Activated T-helper 1 cell treated with Interleukin-2 at 50 U/mL for 16 hours (primary cell): ENCODE data around the gene ITPK1.

Experiments
- DNase-seq: peaks from one replicate; pipeline ENCODE4 v3.0.0-alpha.2; 2020; ENCODE audit warnings: low read depth

ITPK1 gene

GRCh38 chr14:93028724-93029076 lies 87.0 kb downstream of the ITPK1 start:
- no peak for DNase-seq

- DNase-seq: no peak
These were observed 87.7 kb downstream of the ITPK1 start for GRCh38 chr14:93027810-93028723.

DNA sequence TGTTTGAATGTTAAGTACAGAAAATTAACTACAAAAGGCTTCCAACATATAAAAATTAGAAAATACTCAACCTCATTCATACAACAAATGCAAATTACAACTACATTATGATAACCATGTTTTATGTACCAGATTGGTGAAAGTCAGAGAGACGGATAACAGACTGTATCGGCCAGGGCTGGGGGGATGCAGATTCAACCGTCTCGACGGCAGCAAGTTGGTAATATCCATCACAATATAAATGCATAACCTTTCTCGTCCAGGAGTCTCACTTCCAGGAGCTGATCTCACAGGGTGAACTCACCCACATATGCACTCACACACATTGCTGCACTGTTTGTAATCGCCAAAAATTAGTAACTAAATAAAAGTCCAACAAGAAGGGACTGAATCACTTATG lies 89.4 kb downstream of the ITPK1 start:
- DNase-seq: no peak

DNA sequence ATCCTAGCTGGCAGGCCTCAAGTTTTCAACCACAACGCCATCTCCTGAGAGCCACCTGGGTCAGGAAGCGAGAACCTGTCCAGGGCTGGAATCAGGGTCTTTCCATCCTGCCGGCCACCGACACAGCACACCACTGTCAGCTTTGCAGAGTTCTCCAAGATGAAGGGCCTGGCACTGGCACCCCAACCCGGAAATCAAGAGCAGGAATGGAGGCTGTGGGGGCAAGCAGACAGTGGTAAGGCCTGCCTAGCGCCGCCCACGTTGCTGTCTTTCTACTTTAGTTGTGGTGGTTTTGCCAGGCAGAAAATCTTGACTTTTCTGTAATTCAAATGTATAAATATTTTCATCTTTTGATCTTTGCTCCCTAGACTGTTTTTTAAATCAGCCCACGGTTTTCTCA lies 90.7 kb downstream of the ITPK1 start:
- no peak for DNase-seq

- no peak for DNase-seq
These were observed 91.2 kb downstream of the ITPK1 start for GRCh38 chr14:93024493-93024892.

DNA sequence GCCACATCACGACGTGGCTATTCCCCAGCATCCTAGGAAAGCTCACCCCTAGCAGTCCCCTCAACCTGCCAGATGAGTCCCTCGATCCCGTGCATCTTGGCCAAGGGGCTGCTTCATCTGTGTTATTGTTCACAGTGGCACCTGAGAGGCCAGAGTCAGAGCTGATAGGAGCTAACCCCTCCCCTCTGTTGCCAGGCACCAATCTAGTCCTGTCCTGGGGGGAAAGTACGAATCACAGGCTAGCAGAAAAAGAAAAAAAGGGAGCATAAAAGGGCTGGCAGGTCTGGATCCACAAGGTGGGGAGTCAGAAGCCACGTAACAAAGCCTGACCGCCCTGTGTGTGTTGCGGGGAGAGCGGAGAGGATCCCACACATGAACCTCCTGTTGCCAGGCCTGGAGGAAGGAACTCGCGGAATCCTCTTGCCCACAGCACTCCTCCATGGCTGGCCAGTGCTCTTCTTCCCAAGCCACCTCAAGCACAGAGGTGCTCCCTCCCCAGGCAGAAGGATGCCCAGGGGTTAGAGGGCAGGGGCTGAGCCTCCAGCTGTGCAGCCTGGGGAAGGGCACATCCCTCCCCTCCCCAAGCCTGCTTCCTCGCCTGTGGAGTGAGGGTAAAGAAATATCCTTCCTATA lies 91.8 kb downstream of the ITPK1 start:
- DNase-seq: no peak

DNA sequence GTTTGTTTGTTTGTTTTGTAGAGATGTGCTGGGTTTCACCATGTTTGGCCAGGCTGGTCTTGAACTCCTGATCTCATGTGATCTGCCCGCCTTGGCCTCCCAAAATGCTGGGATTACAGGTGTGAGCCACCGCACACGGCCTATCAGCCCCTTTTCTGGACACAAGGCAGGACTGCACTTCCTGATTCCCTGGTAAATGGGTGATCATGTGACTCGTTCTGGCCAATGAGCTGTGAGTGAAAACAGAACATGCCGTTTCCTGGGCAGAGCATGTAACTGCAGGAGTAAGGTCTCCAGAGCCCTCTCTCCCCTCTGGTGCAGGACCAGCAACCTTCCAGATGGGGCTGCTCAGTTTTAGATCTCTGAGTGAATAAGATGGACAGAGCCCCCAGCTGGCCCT lies 92.7 kb downstream of the ITPK1 start:
- DNase-seq: no peak

DNA sequence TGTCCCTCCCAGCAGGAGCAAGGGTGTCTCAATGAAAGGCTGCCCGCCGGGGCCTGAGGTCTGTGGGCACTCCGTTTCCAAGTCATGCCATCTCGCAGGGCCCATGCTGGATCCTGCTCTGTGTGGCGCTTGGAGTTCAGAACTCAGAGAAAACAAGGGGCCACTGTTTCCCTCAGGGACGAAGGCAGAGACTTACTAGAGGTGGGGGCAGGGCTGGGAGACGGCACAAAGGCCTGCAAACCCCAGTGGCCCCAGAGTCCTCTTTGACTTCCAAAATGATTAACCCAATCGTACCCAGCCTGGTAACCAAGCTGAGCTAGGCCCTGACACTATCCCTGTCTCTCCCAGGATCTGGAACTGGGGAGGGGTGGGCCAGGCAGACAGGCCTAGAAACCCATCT lies 95.8 kb downstream of the ITPK1 start:
- no peak for DNase-seq

GRCh38 chr14:93019367-93019843 lies 96.3 kb downstream of the ITPK1 start:
- no peak for DNase-seq

DNA sequence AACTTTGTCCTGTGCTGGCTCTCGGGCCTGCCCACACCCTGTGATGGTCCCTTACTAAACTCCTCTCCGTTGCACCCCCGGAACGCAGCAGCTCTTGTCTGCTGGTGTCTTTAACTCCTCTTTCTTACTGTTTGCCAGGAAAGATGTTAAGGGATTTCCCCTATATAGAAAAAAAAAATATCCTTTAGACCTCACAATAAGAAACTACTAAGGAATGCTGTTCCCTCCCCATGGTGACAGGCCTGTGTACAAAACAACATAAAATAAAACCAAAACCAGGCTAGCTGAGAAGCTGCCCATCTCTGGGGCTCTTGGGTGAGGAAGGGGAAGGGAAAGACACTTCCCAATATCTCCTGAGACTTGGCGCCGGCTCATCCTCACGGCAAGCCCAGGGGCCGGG lies 97.4 kb downstream of the ITPK1 start:
- DNase-seq: no peak

DNA sequence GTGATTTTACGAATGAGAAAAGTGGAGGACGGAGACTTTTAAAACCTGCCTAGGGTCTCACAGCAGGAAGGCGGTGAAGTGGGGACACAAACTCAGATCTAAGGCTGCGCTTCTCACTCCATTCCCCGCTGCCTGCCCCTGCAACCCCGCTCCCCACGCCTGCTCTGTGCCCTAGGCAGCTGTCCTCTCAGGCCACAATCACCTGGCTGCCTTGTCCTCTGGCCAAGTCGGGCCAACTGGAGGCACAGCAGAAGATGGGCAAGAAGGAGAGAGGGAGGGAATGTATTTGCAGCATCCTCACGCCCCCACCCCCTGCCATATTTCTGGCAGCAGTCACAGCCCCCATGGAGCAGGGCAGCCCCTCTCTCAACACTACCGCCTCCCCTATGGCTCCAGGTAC lies 97.8 kb downstream of the ITPK1 start:
- DNase-seq: no peak

DNA sequence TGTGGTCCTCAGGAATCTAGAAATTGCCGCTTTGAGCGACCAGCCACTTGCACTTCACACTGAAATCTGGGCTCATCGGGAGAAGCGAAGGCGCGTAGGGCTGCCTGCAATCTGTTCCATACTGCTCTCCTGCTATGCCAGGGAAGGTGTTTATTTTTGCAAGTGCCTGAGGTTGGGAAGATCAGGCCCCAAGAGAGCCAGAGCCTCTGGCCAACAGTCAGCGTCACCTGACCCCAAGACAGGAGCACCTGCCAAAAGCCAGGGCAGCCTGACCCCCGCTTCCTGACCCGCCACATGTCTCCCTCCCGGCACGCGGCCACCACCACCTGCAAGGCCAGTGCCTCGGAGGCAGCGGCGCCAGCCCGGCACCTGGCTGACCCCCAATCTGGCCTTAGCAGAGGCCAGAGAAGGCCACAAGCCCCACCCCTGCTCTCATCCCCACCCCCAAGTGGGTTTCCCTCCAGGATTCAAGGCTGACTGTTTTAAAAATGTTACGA lies 98.4 kb downstream of the ITPK1 start:
- DNase-seq: no peak

- DNase-seq: no peak
These were observed 99.4 kb downstream of the ITPK1 start for GRCh38 chr14:93016275-93016845.

GRCh38 chr14:93015505-93015904 lies 100.2 kb downstream of the ITPK1 start:
- DNase-seq: no peak

- DNase-seq: no peak
These were observed 100.7 kb downstream of the ITPK1 start for GRCh38 chr14:93015064-93015463.

DNA sequence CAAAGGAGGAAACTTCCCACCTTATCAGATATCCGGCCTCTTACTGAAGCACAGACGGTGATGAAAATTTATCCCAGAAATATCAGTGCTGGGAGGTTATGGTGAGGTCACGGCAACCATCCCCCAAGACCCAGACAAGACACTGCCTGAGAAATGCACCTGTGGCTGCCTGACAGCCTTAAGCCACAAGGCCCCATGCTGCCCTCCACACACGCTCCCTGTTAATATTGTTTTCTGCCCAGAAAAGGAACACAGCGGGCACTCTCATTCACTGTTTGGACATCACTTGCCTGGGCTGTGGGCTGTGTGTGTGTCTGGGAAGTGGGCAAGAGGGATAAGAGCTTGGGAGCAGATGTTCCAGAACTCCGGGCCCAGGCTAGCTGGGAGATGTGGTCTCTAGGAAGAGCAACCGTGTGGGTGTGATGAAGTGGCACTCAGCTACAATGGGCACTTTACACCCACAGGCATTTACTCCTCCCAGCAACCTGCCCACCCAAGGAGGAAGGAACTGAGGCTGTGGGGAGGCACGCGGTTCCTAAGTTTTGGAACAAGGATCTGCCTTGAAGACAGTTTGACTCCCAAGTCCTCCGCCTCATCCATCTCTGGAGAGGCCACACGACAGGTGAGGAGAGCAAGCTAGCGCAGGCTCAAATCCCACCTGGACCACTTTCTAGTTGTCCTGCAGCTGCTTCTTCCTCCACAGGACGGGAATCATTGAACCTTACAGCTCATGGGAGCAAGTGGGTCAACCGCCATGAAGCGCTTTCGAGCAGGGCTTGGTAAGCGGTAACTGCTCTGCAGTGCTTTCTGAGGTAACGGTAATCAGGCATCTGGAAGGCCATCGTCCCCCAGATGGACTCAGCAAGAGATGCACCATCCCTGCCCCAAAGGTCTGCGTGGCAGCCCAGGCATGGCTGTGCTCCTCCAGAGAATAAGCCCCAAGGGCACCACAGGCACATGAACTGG lies 101.4 kb downstream of the ITPK1 start:
- no peak for DNase-seq

GRCh38 chr14:93012951-93013719 lies 102.6 kb downstream of the ITPK1 start:
- DNase-seq: no peak

- no peak for DNase-seq
These were observed 103.2 kb downstream of the ITPK1 start for GRCh38 chr14:93012506-93012905.

DNA sequence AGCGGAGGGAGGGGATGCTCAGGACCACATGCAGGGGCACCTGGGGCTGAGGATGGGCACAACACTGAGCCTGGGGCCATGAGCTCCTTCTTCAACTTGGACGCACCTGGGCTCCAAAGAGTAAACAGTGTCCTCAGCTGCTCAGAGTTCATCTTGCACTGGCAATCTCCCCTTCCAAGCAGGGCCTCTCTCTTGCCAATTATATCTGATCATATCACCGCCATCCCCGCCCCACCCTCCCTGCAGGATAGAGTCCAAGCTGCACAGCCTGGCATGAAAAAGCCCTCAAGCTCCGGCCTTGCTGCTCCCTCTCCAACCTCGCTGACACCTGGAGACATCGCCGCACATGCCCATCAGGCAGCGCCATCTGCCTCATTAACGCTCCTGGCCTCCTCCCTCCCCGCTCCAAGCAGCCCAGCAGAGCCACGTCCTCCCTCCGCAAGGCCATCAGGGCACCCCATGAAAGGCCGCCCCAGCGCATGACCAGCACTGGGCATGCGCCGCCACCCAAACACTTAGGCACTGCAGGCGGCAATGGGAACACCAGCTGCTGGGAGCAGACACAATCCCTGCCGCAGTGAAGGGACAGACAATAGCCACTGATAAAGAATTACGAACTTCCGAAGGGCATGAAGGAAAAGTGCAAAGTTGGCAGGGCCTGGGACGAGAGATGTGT lies 103.9 kb downstream of the ITPK1 start:
- DNase-seq: no peak

- DNase-seq: no peak
These were observed 104.6 kb downstream of the ITPK1 start for GRCh38 chr14:93011141-93011529.
